Adrenal gland (tissue), 12 donors: ENCODE results near the gene NR6A1. TPM values are rescaled to one million over a fixed set of nuclear protein-coding genes. Genes with fewer than 3 reads are reported as not detected.

Source experiments
- DNase-seq, 7 donors: peaks; one replicate each; pipeline ENCODE4 v3.0.0-alpha.2; 2019 to 2020
- H3K27ac ChIP-seq, 5 donors: fragments of 200-600 bp; sonication (generic) in 4 of 5; 1 replicate in 3 of 5; 2 replicates in 2 of 5; pipeline versions ENCODE4 v1.5.1 to v1.8.0; 2016 to 2020; ENCODE audit warnings: mild to moderate bottlenecking in 1 of 5
- H3K27me3 ChIP-seq: fragments of 200-600 bp; 2 replicates; pipeline ENCODE4 v1.8.0; 2021
- H3K36me3 ChIP-seq, 2 donors: fragments of 200-600 bp; replicated peaks in 1 of 2; 1 replicate in 1 of 2; 2 replicates in 1 of 2; pipeline versions ENCODE4 v1.5.1 to v1.8.0; 2018 to 2022
- H3K4me1 ChIP-seq, 2 donors: fragments of 200-600 bp; replicated peaks in 1 of 2; 1 replicate in 1 of 2; 2 replicates in 1 of 2; pipeline versions ENCODE4 v1.5.1 to v1.8.0; 2018 to 2021
- H3K4me3 ChIP-seq, 4 donors: fragments of 200-600 bp; sonication (generic) in 3 of 4; one replicate each; pipeline ENCODE4 v1.5.1; 2016 to 2018
- H3K9me3 ChIP-seq, 3 donors: fragments of 200-600 bp; sonication (generic) in 1 of 3; replicated peaks in 1 of 3; 1 replicate in 2 of 3; 2 replicates in 1 of 3; pipeline versions ENCODE4 v1.5.1 to v1.8.0; 2016 to 2021
- POLR2A ChIP-seq, 2 donors: fragments of 450-650 bp; IDR thresholded peaks; one replicate each; pipeline ENCODE4 v1.6.1; 2017; ENCODE audit warnings: antibody characterized with exemption in 2 of 2, mild to moderate bottlenecking in 2 of 2, moderate library complexity in 1 of 2
- WGBS, 4 donors: extraction: QIAGEN DNeasy Blood & Tissue Kit in 2 of 4; methylation state at CpG; one replicate each; pipeline versions ENCODE4 v1.1.5 to v1.1.7; 2013 to 2017; 5-methylcytosine and 5-hydroxymethylcytosine counted together
- intact Hi-C, 2 donors: fragments of 100-400 bp; cut with DNase I; formaldehyde crosslinking; loops; one replicate each; pipeline versions ENCODE4 v1.14.1 to v1.15.0; 2022 to 2023
- polyA plus RNA-seq, 3 donors: library from polyadenylated mRNA; stranded (reverse); fragments of 200-250 nt in 2 of 3; fragments of 350-450 nt in 1 of 3; fragmentation: Illumina TruSeq in 1 of 3; extraction: RNeasy Lipid Tissue Mini Kit (QIAGEN cat#74804) in 1 of 3; gene quantifications; one replicate each; pipeline ENCODE4 v1.2.3, GENCODE V29; 2013 to 2014
- total RNA-seq, 9 donors: library from RNA; depleted of rRNA in 4 of 9; stranded (reverse); fragments of >200 nt in 4 of 9; fragments of 120-200 nt in 1 of 9; fragmentation: NEBNext Ultra II Directional in 1 of 9; extraction: Animal tissue kit (Norgen Biotek cat#: 25700) in 1 of 9; gene quantifications; one replicate each; pipeline versions ENCODE4 v1.1.0 to v1.2.4, GENCODE V29; 2013 to 2023
- TF ChIP-seq, protein P1 (sequence below), 6 experiments: fragments of 450-650 bp in 4 of 6; fragments of 200-600 bp in 2 of 6; sonication (generic) in 1 of 6; IDR thresholded peaks; 1 replicate in 5 of 6; 2 replicates in 1 of 6; pipeline versions ENCODE4 v1.5.1 to v1.8.0; 2016 to 2021; ENCODE audit warnings: antibody characterized with exemption in 6 of 6, mild to moderate bottlenecking in 2 of 6, moderate library complexity in 1 of 6
- donor health status: healthy with polysubstance abuse.
- donor health status: Bipolar disorder and iron deficiency.
- donor health status: DM: yes; HTN: yes; CAD: no.
- donor health status: DM: no; HTN: no; CAD: no.
- donor health status: DM: no; HTN: no; CAD: no.
- donor health status: DM: yes; HTN: yes; CAD: no.

Gene NR6A1
- total and polyA plus RNA-seq, 12 donors = 0.46 to 9.8 (median 1.5) TPM

DNA sequence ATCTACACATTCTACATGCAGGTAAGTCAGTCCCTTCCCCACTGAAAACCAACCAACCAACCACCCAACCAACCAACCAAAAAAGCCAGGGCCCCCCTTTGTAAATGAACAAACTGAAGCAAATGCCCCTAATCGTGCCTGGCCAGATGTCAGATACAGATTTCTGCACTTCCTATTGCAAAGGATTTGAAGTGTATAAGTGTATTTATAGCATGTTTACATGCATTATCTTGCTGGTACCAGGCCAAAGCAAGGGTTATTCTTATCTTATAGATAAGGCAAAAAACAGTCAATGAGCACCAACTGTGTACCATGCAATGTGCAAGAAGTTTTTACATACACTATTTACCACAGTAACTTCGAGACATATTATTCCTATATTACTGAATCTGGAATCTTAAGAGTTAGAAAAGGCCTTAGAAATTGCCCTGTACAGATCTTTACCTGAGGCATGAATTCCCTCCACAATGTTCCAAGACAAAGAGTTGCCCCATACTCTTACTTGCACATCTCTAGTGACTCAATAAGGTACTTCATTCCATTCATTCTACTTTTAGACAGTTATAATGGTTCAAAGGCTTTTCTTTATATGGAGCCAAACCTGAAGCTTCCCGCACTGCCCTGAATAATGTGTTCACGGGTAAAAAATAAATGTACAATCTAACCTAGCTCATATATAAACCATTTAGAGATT is 212.2 kb downstream of the NR6A1 start:
- no peak overlapping the region for H3K4me3 ChIP-seq
- WGBS, 4 donors = 81 to 88% (median 87%) methylated on average over 4 of the region's 4 CpGs
- peaks cover 0 to 6% of the 10 kb centered on the region in 2 donors for H3K4me1 ChIP-seq
- H3K27ac ChIP-seq = no peak overlapping the region
- no peak for TF ChIP-seq POLR2A (IDR thresholded peaks at IDR 0.05)
- no peaks in the 10 kb centered on the region for H3K9me3 ChIP-seq
- no peak for DNase-seq
- H3K27me3 ChIP-seq = no peaks in the 10 kb centered on the region
- no peaks in the 10 kb centered on the region for H3K36me3 ChIP-seq
- intact Hi-C loops = loop anchor here in 1 of 2 donors (10.0 kb wide), 1 partner anchor 156 kb away; no protein-coding TSS in a partner anchor

DNA sequence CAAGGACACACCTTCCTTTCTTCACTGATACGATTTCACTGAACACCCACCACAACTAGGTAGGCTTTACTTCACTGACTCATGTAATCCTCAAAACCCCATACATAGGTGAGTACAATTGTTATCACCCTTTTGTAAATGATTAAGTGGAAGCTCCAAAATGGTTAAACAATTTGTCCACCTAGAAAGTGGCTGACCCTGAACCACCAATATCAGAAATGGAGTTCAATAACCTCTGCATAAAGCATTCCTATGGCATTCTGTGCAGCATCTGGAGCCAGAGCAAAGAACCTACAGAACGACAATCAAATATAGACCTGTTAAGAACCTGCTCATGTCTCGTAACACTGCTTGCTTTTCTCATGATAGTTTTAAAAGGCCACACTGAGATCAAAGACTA is 213.2 kb downstream of the NR6A1 start:
- Histone ChIP-seq H3K36me3 (no peaks in the 10 kb centered on the region), H3K27ac (no peak overlapping the region)
- intact Hi-C loops = loop anchor here in 1 of 2 donors (10.0 kb wide), 1 partner anchor 157 kb away; no protein-coding TSS in a partner anchor

DNA sequence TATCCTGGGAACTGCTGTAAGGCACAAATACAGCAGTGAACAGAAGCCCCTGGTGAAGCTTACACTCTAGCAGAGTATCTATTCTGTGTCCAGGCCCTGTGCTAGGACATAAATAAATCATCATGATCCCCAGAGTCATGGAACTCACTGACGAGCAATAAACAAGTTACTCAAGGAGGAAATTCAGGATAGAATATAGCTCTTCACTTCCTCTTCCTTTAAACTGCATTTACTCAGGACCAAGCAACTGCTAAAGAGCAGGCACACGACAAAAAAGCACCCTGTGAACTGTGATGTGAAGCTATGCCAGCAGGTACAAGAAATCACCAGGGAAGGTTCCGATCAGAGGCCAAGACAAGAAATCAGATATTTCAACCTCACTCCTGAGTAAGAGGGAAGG is 216.1 kb downstream of the NR6A1 start:
- DNase-seq = no peak
- Histone ChIP-seq H3K4me1 (no peaks in the 10 kb centered on the region), H3K9me3 (no peaks in the 10 kb centered on the region), H3K27me3 (no peaks in the 10 kb centered on the region), H3K27ac (no peak overlapping the region), H3K36me3 (no peaks in the 10 kb centered on the region), H3K4me3 (no peak overlapping the region)
- 75 to 78% (median 75%) methylated on average over 3 of the region's 3 CpGs for WGBS, 4 donors
- TF ChIP-seq, protein P1, sequence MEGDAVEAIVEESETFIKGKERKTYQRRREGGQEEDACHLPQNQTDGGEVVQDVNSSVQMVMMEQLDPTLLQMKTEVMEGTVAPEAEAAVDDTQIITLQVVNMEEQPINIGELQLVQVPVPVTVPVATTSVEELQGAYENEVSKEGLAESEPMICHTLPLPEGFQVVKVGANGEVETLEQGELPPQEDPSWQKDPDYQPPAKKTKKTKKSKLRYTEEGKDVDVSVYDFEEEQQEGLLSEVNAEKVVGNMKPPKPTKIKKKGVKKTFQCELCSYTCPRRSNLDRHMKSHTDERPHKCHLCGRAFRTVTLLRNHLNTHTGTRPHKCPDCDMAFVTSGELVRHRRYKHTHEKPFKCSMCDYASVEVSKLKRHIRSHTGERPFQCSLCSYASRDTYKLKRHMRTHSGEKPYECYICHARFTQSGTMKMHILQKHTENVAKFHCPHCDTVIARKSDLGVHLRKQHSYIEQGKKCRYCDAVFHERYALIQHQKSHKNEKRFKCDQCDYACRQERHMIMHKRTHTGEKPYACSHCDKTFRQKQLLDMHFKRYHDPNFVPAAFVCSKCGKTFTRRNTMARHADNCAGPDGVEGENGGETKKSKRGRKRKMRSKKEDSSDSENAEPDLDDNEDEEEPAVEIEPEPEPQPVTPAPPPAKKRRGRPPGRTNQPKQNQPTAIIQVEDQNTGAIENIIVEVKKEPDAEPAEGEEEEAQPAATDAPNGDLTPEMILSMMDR (IDR thresholded peaks at IDR 0.05) = no peak
- TF ChIP-seq POLR2A (IDR thresholded peaks at IDR 0.05) = no peak
- intact Hi-C loops = loop anchor here in 1 of 2 donors (10.0 kb wide), 1 partner anchor 160 kb away; no protein-coding TSS in a partner anchor

More for the DNA sequence above, 213.2 kb downstream of the NR6A1 start:
- Histone ChIP-seq H3K4me1 (peaks cover 0 to 6% of the 10 kb centered on the region in 2 donors), H3K27me3 (no peaks in the 10 kb centered on the region), H3K9me3 (no peaks in the 10 kb centered on the region), H3K4me3 (no peak overlapping the region)
- WGBS, 4 donors = 90 to 96% (median 95%) methylated on average over 3 of the region's 3 CpGs
- TF ChIP-seq POLR2A (IDR thresholded peaks at IDR 0.05) = no peak
- TF ChIP-seq, protein P1 (IDR thresholded peaks at IDR 0.05) = no peak
- no peak for DNase-seq

DNA sequence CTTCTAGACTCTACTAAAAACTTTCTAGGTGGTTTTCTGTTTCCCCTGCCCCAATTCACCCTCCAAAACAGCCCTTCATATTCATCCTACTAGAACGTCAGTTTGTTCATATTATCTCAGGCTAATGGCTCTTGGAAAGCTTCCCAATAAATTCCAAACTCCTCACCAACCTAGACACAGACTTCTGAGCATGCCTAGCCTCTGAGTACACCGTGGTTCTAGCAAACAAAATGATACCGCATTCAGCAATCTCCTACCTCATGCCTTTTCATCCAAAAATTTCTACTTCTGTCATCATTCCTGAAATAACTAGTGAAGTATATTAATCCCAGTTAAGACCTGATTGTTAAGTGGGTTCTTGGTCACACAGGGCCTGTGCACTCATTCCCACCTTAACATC is 217.4 kb downstream of the NR6A1 start:
- H3K27me3 ChIP-seq = no peaks in the 10 kb centered on the region
- H3K4me3 ChIP-seq = no peak overlapping the region
- no peak overlapping the region for H3K27ac ChIP-seq
- no peaks in the 10 kb centered on the region for H3K4me1 ChIP-seq
- intact Hi-C loops = loop anchor here in 1 of 2 donors (10.0 kb wide), 1 partner anchor 161 kb away; no protein-coding TSS in a partner anchor
- H3K36me3 ChIP-seq = no peaks in the 10 kb centered on the region
- no peaks in the 10 kb centered on the region for H3K9me3 ChIP-seq
- TF ChIP-seq, protein P1 (IDR thresholded peaks at IDR 0.05) = no peak
- TF ChIP-seq POLR2A (IDR thresholded peaks at IDR 0.05) = no peak
- no peak for DNase-seq
- WGBS, 4 donors = 68 to 76% (median 74%) methylated on average over 3 of the region's 3 CpGs

DNA sequence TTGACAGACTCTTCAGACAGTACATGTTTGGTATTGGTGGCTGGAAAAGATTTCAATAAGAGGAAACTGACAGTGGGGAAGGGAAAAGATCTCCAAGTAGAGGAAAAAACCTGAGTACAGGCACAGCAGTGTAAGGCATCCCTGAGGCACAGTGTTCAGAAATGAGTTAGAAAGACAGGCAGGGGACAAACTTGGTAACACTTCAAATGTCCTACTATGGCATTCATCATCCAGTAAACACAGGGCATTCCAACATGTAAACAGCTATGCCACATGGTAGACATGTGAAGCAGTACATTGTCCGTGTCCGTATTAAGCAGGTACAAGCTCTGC is 218.9 kb downstream of the NR6A1 start:
- H3K27me3 ChIP-seq = no peaks in the 10 kb centered on the region
- intact Hi-C loops = loop anchor here in 1 of 2 donors (10.0 kb wide), 1 partner anchor 163 kb away; no protein-coding TSS in a partner anchor
- no peak overlapping the region for H3K27ac ChIP-seq
- WGBS, 4 donors = 91 to 100% (median 95%) methylated on average over 2 of the region's 2 CpGs
- TF ChIP-seq, protein P1 (IDR thresholded peaks at IDR 0.05) = no peak
- no peak for TF ChIP-seq POLR2A (IDR thresholded peaks at IDR 0.05)
- H3K4me3 ChIP-seq = no peak overlapping the region
- H3K9me3 ChIP-seq = no peaks in the 10 kb centered on the region
- no peak for DNase-seq
- H3K4me1 ChIP-seq = no peaks in the 10 kb centered on the region
- H3K36me3 ChIP-seq = no peaks in the 10 kb centered on the region
